CD4-positive, alpha-beta T cell (primary cell): ENCODE results near the gene LRRC52. TPM values are rescaled to one million over a fixed set of nuclear protein-coding genes. Genes with fewer than 3 reads are reported as not detected.

ENCODE experiments used
- ATAC-seq: fragments of 200-7000 bp; cut with Tn5 transposase; one replicate; pipeline ENCODE4 v1.10.0; 2022; ENCODE audit warnings: mild to moderate bottlenecking; ENCODE audit not compliant: poor library complexity
- CTCF ChIA-PET: fragments of 350-600 bp; sonication (Branson Sonifier 250); formaldehyde crosslinking; loops from one replicate; lab custom pipeline; 2021; ENCODE audit warnings: antibody characterized with exemption, inconsistent platforms; lab: Charles Lee
- POLR2A ChIA-PET: fragments of 350-600 bp; sonication (Branson Sonifier 250); formaldehyde crosslinking; loops from one replicate; lab custom pipeline; 2021; ENCODE audit warnings: antibody characterized with exemption, inconsistent platforms; lab: Charles Lee
- DNase-seq, 14 experiments: peaks; one replicate each; pipeline ENCODE4 v3.0.0-alpha.2; 2013 to 2020; ENCODE audit warnings: mixed read lengths in 2 of 14
- H3K27ac ChIP-seq, 2 donors: one replicate each; pipeline versions ENCODE4 v1.5.1 to v1.7.0; 2013; ENCODE audit warnings: low read length in 2 of 2, low read depth in 1 of 2, mild to moderate bottlenecking in 1 of 2
- H3K27me3 ChIP-seq, 2 experiments: 1 replicate in 1 of 2; 2 replicates in 1 of 2; pipeline versions ENCODE4 v1.6.1 to v1.7.0; 2013; ENCODE audit warnings: low read length in 2 of 2, control low read depth in 1 of 2, mild to moderate bottlenecking in 1 of 2, moderate library complexity in 1 of 2; ENCODE audit not compliant: insufficient read depth in 2 of 2, control insufficient read depth in 1 of 2
- H3K36me3 ChIP-seq: one replicate; pipeline ENCODE4 v1.6.1; 2013; ENCODE audit warnings: low read length, control low read depth; ENCODE audit not compliant: insufficient read depth
- H3K4me1 ChIP-seq: one replicate; pipeline ENCODE4 v1.6.1; 2013; ENCODE audit warnings: low read length, control low read depth; ENCODE audit not compliant: insufficient read depth
- H3K4me3 ChIP-seq: one replicate; pipeline ENCODE4 v1.5.1; 2013; ENCODE audit warnings: mild to moderate bottlenecking, low read length, moderate library complexity
- H3K9me3 ChIP-seq, 2 experiments: 1 replicate in 1 of 2; 2 replicates in 1 of 2; pipeline versions ENCODE4 v1.6.1 to v1.7.0; 2013; ENCODE audit warnings: low read length in 2 of 2, mild to moderate bottlenecking in 2 of 2, control low read depth in 1 of 2, moderate library complexity in 1 of 2; ENCODE audit not compliant: control insufficient read depth in 1 of 2, insufficient read depth in 1 of 2
- H3K27ac Mint-ChIP-seq: one replicate; pipeline ENCODE4 v1.8.0; 2020; ENCODE audit warnings: mixed read lengths
- H3K27me3 Mint-ChIP-seq: one replicate; pipeline ENCODE4 v1.8.0; 2021; ENCODE audit warnings: mixed read lengths
- H3K36me3 Mint-ChIP-seq: one replicate; pipeline ENCODE4 v1.8.0; 2021; ENCODE audit warnings: low read depth, mixed read lengths
- H3K4me1 Mint-ChIP-seq: one replicate; pipeline ENCODE4 v1.8.0; 2021; ENCODE audit warnings: low read depth, mixed read lengths
- H3K4me3 Mint-ChIP-seq: one replicate; pipeline ENCODE4 v1.8.0; 2020; ENCODE audit warnings: mild to moderate bottlenecking, mixed read lengths
- H3K9me3 Mint-ChIP-seq: one replicate; pipeline ENCODE4 v1.8.0; 2020; ENCODE audit warnings: mixed read lengths
- intact Hi-C, 2 experiments: fragments of 100-400 bp; cut with DNase I in 1 of 2; cut with micrococcal nuclease in 1 of 2; formaldehyde crosslinking; loops; one replicate each; pipeline versions ENCODE4 v1.15.1 to v1.9.0; 2023 to 2025; cut with DNase I, micrococcal nuclease
- total RNA-seq, 174 experiments: library from RNA in 2 of 174; stranded (reverse) in 2 of 174; gene quantifications; one replicate each; pipeline ENCODE4 v1.2.3 and lab custom pipeline; 2021 to 2026
- TF ChIP-seq, protein P1 (sequence below): fragments of 200-600 bp; IDR thresholded peaks from one replicate; pipeline ENCODE4 v1.8.0; 2022; ENCODE audit warnings: antibody characterized with exemption, mild to moderate bottlenecking

The LRRC52 gene
- total RNA-seq, 2 experiments from 2014 or later, result not detected

GRCh38 chr1:165531021-165531420 lies 12.8 kb upstream of the LRRC52 start:
- no peak overlapping the region for H3K27ac Mint-ChIP-seq
- H3K27me3 Mint-ChIP-seq, result peaks cover 58% of the 10 kb centered on the region
- Histone ChIP-seq H3K4me3 (no peak overlapping the region), H3K27ac (no peak overlapping the region), H3K36me3 (no peaks in the 10 kb centered on the region), H3K9me3 (no peaks in the 10 kb centered on the region), H3K27me3 (peaks cover 12 to 37% of the 10 kb centered on the region in 2 experiments), H3K4me1 (no peaks in the 10 kb centered on the region)
- POLR2A ChIA-PET, result no interaction called here
- no peaks in the 10 kb centered on the region for H3K4me1 Mint-ChIP-seq
- TF ChIP-seq, protein P1, sequence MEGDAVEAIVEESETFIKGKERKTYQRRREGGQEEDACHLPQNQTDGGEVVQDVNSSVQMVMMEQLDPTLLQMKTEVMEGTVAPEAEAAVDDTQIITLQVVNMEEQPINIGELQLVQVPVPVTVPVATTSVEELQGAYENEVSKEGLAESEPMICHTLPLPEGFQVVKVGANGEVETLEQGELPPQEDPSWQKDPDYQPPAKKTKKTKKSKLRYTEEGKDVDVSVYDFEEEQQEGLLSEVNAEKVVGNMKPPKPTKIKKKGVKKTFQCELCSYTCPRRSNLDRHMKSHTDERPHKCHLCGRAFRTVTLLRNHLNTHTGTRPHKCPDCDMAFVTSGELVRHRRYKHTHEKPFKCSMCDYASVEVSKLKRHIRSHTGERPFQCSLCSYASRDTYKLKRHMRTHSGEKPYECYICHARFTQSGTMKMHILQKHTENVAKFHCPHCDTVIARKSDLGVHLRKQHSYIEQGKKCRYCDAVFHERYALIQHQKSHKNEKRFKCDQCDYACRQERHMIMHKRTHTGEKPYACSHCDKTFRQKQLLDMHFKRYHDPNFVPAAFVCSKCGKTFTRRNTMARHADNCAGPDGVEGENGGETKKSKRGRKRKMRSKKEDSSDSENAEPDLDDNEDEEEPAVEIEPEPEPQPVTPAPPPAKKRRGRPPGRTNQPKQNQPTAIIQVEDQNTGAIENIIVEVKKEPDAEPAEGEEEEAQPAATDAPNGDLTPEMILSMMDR, result no peak
- intact Hi-C loops, result no loop called here
- no peak overlapping the region for H3K4me3 Mint-ChIP-seq
- ATAC-seq (no peak), DNase-seq (no peak)
- CTCF ChIA-PET, result no interaction called here
- H3K9me3 Mint-ChIP-seq, result no peaks in the 10 kb centered on the region
- no peaks in the 10 kb centered on the region for H3K36me3 Mint-ChIP-seq

DNA sequence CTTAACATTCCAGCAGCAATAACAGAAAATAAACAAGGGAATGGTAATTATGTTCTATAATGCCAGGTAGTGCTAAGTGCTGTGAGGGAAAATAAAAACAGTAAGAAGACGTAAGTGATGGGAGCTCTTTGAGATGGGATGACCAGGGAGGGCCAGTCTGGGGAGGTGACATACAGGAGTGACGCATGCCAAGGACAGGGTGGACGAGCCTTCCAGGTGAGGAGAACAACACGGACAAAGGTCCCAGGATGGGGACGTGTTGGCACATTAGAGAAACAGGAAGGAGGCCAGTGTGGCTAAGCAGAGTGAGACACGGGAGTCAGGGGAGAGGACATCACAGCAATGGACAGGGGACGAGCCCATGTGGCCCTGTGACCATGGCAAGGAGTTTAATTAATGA lies 11.7 kb upstream of the LRRC52 start:
- Mint-ChIP-seq H3K27me3 (peaks cover 61% of the 10 kb centered on the region), H3K36me3 (no peaks in the 10 kb centered on the region), H3K27ac (no peak overlapping the region), H3K4me1 (no peaks in the 10 kb centered on the region), H3K9me3 (no peaks in the 10 kb centered on the region), H3K4me3 (no peak overlapping the region)
- ChIA-PET POLR2A (no interaction called here), CTCF (no interaction called here)
- H3K36me3 ChIP-seq, result no peaks in the 10 kb centered on the region
- intact Hi-C loops, result no loop called here
- peaks cover 12 to 33% of the 10 kb centered on the region in 2 experiments for H3K27me3 ChIP-seq
- H3K27ac ChIP-seq, result no peak overlapping the region
- TF ChIP-seq, protein P1, result no peak
- no peak for DNase-seq
- H3K9me3 ChIP-seq, result no peaks in the 10 kb centered on the region
- no peaks in the 10 kb centered on the region for H3K4me1 ChIP-seq
- no peak for ATAC-seq
- H3K4me3 ChIP-seq, result no peak overlapping the region

- peaks cover 56% of the 10 kb centered on the region for H3K27me3 Mint-ChIP-seq
- no peaks in the 10 kb centered on the region for H3K9me3 Mint-ChIP-seq
- no peak overlapping the region for H3K27ac Mint-ChIP-seq
- intact Hi-C loops, result no loop called here
- Histone ChIP-seq H3K27me3 (peaks cover 4 to 35% of the 10 kb centered on the region in 2 experiments), H3K36me3 (no peaks in the 10 kb centered on the region), H3K27ac (no peak overlapping the region), H3K9me3 (no peaks in the 10 kb centered on the region), H3K4me1 (no peaks in the 10 kb centered on the region), H3K4me3 (no peak overlapping the region)
- H3K4me1 Mint-ChIP-seq, result no peaks in the 10 kb centered on the region
- no peaks in the 10 kb centered on the region for H3K36me3 Mint-ChIP-seq
- ChIA-PET POLR2A (interaction anchor here (0.9 kb wide), 1 partner anchor 10 kb away, joined by 3 read pairs; the partner anchor contains the start of gene LRRC52), CTCF (no interaction called here)
- ATAC-seq, result no peak
- no peak for DNase-seq
- no peak overlapping the region for H3K4me3 Mint-ChIP-seq
- TF ChIP-seq, protein P1, result no peak
Measured at GRCh38 chr1:165533254-165533653, 10.5 kb upstream of the LRRC52 start.
